ENCODE results near the gene CCDC179.

DNA sequence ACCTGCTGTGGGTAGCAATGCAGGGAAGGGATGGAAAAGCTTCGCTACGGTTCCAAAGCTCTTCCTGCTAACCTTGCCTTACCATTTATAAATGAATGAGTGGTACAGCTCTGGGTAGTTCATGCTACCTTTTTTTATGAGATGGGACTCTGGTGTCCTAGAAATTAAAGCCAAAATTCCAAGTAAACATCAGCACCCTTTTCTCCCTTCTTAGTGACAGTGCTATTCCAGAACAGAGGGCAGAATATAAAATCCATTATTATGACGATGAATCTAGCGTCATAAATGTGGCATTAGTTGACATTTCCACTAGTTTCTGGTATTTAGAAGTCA, 30.2 kb downstream of the CCDC179 start:
- TF ChIP-seq, protein P1, sequence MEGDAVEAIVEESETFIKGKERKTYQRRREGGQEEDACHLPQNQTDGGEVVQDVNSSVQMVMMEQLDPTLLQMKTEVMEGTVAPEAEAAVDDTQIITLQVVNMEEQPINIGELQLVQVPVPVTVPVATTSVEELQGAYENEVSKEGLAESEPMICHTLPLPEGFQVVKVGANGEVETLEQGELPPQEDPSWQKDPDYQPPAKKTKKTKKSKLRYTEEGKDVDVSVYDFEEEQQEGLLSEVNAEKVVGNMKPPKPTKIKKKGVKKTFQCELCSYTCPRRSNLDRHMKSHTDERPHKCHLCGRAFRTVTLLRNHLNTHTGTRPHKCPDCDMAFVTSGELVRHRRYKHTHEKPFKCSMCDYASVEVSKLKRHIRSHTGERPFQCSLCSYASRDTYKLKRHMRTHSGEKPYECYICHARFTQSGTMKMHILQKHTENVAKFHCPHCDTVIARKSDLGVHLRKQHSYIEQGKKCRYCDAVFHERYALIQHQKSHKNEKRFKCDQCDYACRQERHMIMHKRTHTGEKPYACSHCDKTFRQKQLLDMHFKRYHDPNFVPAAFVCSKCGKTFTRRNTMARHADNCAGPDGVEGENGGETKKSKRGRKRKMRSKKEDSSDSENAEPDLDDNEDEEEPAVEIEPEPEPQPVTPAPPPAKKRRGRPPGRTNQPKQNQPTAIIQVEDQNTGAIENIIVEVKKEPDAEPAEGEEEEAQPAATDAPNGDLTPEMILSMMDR (IDR thresholded peaks at IDR 0.05 in 2 of 3, conservative IDR thresholded peaks at IDR 0.05 in 1 of 3; ENCODE audit: control insufficient read depth in 2 of 3, extremely low read depth in 1 of 3, insufficient read depth in 1 of 3, low read depth in 3 of 3, low read length in 3 of 3): no peak
- no peak; a peak in 1 of 4 replicates for TF ChIP-seq IKZF2 (IDR thresholded peaks at IDR 0.05)
- TF ChIP-seq CREB1 (IDR thresholded peaks at IDR 0.05; ENCODE audit: low read depth): no peak
- TF ChIP-seq NRF1 (conservative IDR thresholded peaks at IDR 0.05; ENCODE audit: low read depth, low read length): no peak
- TF ChIP-seq DPF2 (IDR thresholded peaks at IDR 0.05): no peak
- no peak for TF ChIP-seq RFX5 (IDR thresholded peaks at IDR 0.05; ENCODE audit: low read depth, low read length)
- TF ChIP-seq TCF7 (IDR thresholded peaks at IDR 0.05; ENCODE audit: borderline replicate concordance): no peak
